GM20000 (cell line): ENCODE results near the gene NT5DC3.

Experiments
- DNase-seq: peaks from one replicate; pipeline ENCODE4 v3.0.0; 2012; ENCODE audit warnings: low spot score
- TF ChIP-seq, protein P1 (sequence below): IDR thresholded peaks from 2 replicates; pipeline ENCODE4 v1.5.1; 2012; ENCODE audit warnings: mild to moderate bottlenecking, control low read depth; ENCODE audit errors: extremely low read depth, missing control alignments

NT5DC3 gene

DNA sequence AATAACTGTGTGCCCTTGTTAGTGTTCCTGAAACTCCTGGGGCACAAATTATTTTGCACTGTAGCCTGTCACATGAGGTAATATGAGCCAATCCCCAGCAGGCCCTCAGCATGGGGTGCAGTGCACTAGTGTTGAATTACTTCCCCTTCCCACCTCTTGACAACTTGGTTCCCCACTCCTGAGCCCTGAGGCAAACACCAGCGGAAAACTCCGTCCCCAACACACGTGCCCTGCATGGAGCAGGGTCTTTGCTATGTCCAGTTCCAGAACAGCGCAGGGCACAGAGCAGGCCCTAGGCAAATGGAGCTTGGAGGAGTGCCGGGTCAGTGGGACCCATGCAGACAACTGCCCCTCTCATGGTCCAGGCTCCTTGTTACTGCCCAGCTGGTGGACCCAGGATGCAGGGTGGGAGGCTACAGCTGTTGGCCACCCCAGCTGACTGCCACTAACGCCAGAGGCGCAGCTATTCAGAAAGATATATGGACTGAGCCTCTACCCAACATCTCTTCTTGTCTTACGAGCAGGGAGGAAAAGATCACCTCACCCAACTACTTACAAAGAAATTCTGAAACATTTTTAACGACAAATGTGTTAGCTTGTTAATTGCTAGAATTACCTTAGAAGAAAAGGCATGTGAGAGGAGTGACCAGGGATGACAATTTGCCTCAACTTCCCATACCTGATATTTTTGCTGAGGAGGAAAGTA is 71.6 kb downstream of the NT5DC3 start:
- TF ChIP-seq, protein P1, sequence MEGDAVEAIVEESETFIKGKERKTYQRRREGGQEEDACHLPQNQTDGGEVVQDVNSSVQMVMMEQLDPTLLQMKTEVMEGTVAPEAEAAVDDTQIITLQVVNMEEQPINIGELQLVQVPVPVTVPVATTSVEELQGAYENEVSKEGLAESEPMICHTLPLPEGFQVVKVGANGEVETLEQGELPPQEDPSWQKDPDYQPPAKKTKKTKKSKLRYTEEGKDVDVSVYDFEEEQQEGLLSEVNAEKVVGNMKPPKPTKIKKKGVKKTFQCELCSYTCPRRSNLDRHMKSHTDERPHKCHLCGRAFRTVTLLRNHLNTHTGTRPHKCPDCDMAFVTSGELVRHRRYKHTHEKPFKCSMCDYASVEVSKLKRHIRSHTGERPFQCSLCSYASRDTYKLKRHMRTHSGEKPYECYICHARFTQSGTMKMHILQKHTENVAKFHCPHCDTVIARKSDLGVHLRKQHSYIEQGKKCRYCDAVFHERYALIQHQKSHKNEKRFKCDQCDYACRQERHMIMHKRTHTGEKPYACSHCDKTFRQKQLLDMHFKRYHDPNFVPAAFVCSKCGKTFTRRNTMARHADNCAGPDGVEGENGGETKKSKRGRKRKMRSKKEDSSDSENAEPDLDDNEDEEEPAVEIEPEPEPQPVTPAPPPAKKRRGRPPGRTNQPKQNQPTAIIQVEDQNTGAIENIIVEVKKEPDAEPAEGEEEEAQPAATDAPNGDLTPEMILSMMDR = no peak
- no peak for DNase-seq

DNA sequence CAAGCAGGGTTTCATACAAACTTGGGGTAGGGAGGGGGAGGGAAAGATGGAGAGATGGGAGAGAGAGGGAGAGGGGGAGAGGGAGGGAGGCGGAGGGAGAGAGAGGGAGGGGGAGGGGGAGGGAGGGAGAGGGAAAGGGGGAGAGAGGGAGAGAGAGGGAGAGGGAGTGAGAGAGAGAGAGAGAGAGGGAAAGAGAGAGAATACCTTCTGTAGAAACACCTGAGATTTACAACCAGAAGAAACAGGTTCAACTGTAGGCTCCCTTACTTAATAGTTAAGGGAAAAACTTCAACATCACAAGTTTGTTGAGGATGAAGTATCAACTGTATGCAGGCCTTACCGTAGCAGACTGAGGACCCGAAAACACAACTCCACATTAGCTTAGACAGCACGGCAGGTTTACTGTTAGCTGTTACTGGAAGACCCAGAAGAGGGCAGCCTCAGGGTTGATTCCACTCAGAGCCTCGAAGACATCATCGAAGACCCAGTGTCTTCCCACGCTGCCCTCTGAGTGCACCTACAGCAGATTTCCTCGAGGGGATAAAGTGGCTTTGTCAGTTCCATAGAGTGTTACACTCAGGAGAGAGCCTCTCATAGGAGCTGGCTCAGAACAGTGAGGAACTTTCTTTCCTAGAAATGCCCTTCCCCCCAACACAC is 72.4 kb downstream of the NT5DC3 start:
- DNase-seq = no peak
- TF ChIP-seq, protein P1 = no peak

DNA sequence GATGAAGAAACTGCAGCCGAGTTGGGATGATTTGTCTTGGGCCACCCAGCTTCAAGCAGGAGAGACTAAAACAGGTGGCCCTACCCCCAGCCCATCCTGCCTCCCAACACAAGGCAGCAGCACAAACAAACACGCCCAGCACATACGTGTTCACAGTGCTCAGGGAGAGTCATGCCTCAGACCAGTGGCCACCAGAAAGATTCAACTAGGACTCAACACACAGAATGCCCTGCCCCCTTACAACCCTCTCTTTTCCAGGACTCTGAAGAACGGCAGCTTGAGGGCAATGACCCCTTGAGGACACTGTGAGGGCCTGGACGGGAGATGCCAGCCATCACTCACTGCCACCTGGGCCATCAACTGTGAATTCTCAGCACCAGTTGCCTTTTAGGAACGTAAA is 75.0 kb downstream of the NT5DC3 start:
- TF ChIP-seq, protein P1 = no peak
- DNase-seq = no peak

DNA sequence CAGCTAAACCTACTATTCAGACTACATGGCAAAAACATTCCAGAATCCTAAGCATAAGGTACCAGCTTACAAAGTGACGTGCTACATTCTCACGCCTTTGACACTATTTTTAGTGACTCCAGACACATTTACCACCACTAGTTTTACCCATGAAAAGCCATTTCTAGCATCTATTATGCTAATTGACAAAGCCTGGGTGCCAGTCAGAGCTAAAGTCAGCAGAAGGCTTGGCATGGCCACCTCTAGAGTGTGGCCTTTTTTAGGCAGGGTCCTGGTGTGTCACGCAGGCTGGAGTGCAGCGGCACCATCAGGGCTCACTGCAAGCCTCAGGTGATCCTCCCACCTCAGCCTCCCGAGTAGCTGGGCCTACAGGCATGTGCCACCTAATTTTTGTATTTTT is 75.7 kb downstream of the NT5DC3 start:
- TF ChIP-seq, protein P1 = no peak

DNA sequence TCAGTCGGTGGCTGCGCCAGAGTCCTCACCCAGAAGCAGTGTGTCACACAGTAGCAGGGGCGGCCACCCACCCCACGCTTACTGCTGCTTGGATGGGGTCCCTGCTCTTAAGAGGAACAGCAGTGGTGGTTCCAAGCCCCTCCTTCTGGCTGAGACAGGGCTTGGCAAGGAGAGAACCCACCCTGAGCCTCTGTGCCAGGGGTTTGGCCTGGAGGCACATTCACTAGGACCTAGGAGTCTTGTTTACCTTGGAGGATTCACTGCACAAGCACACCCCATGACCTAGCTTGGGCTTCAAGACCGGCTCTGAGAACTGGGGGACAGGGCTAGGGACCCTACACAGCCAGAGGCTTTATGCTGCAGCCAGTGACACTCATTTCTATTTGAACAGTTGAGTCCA is 78.6 kb downstream of the NT5DC3 start:
- TF ChIP-seq, protein P1 = no peak
- DNase-seq = no peak

More for the DNA sequence above, 75.7 kb downstream of the NT5DC3 start:
- no peak for DNase-seq

DNA sequence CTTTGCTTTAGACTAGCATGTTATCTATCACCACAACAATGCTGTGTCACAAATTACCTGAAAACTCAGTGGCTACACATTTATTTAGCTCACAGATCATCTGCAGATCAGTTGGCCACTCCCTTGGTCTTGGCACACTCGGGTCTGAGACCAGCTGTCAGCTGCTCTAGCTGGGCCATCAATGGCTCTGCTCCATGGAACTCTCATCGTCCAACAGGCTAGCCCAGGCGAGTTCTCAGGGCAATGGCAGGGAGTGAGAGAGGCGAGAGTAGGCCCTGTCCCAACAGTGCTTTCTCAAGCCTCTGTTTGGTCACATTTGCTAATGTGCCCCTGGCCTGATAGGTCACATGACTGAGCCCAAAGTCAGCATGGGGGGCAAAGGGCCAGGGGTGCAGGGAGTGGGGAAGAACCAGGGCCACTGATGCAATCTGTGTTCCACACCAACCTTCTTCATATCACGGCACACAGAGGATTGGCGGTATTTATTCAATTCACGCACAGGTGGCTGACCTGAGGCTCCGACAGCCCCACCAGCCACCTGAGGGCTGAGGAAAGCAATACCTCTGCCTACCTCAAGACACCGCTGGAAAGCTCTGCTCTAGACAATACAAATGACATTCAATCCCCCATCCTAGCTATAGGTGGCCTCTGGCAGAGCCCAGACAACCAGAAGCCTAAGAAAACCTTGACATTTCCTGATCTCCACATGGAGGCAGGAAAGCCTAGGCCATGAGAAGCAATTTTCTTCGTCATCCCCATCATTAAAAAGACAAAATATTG is 82.5 kb downstream of the NT5DC3 start:
- TF ChIP-seq, protein P1 = no peak
- no peak for DNase-seq

DNA sequence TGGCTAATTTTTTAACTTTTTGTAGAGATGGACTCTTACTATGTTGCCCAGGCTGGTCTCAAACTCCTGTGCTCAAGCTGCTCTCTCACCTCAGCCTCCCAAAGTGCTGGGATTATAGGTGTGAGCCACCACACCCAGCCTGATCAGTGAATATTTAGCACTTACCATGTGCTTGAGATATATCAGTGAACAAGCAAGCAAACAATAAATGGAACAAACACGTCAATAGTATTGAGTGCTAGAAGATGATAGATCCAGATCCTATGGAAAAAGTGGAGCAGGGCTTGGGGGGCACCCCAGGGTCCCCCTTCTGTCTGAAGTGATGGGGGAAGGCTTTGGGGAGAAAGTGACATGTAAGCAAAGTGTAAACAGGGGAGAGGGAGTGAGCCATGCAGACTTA is 83.8 kb downstream of the NT5DC3 start:
- TF ChIP-seq, protein P1 = no peak
- no peak for DNase-seq
